H9 (cell line): ENCODE results near the gene RNF130. TPM values are rescaled to one million over a fixed set of nuclear protein-coding genes. Genes with fewer than 3 reads are reported as not detected.

ENCODE experiments used
- DNase-seq: peaks from one replicate; pipeline ENCODE4 v3.0.0-alpha.2; 2017
- H2AFZ ChIP-seq: one replicate; pipeline ENCODE4 v1.6.1; 2013; ENCODE audit warnings: mild to moderate bottlenecking, low read length, control low read depth, moderate library complexity
- H2AK5ac ChIP-seq: 2 replicates; pipeline ENCODE4 v1.6.1; 2013; ENCODE audit warnings: low read length, control low read depth, mixed read lengths; ENCODE audit not compliant: insufficient read length
- H2BK120ac ChIP-seq: one replicate; pipeline ENCODE4 v1.6.1; 2013; ENCODE audit warnings: low read depth, mild to moderate bottlenecking, low read length, control low read depth, inconsistent platforms; ENCODE audit not compliant: poor library complexity, severe bottlenecking
- H2BK12ac ChIP-seq: 2 replicates; pipeline ENCODE4 v1.6.1; 2013; ENCODE audit warnings: low read length, control low read depth, mixed read lengths, low read depth; ENCODE audit not compliant: insufficient read length
- H2BK15ac ChIP-seq: 2 replicates; pipeline ENCODE4 v1.6.1; 2013; ENCODE audit warnings: low read depth, low read length, control low read depth
- H2BK20ac ChIP-seq: one replicate; pipeline ENCODE4 v1.6.1; 2013; ENCODE audit warnings: low read depth, mild to moderate bottlenecking, low read length, control low read depth, inconsistent platforms; ENCODE audit not compliant: poor library complexity, severe bottlenecking
- H2BK5ac ChIP-seq: 2 replicates; pipeline ENCODE4 v1.6.1; 2013; ENCODE audit warnings: low read length, control low read depth, mixed read lengths; ENCODE audit not compliant: insufficient read length
- H3K14ac ChIP-seq: 2 replicates; pipeline ENCODE4 v1.6.1; 2013; ENCODE audit warnings: low read length, control low read depth; ENCODE audit not compliant: insufficient read depth
- H3K18ac ChIP-seq: 2 replicates; pipeline ENCODE4 v1.6.1; 2013; ENCODE audit warnings: low read depth, mild to moderate bottlenecking, mixed read lengths, low read length, control low read depth; ENCODE audit not compliant: insufficient read length
- H3K23ac ChIP-seq: 2 replicates; pipeline ENCODE4 v1.6.1; 2013; ENCODE audit warnings: low read length, control low read depth, mixed read lengths, low read depth; ENCODE audit not compliant: insufficient read length
- H3K23me2 ChIP-seq: 2 replicates; pipeline ENCODE4 v1.6.1; 2013; ENCODE audit warnings: low read depth, mild to moderate bottlenecking, mixed read lengths, low read length, control low read depth; ENCODE audit not compliant: insufficient read length, poor library complexity, severe bottlenecking
- H3K27ac ChIP-seq: 2 replicates; pipeline ENCODE4 v1.5.1; 2013; ENCODE audit warnings: low read length, control low read depth, mixed read lengths, low read depth; ENCODE audit not compliant: insufficient read length
- H3K27me3 ChIP-seq: 2 replicates; pipeline ENCODE4 v1.6.1; 2013; ENCODE audit warnings: low read length, control low read depth, inconsistent platforms; ENCODE audit not compliant: insufficient read depth
- H3K4ac ChIP-seq: 2 replicates; pipeline ENCODE4 v1.6.1; 2013; ENCODE audit warnings: low read depth, mild to moderate bottlenecking, control low read depth, inconsistent platforms, low read length, moderate library complexity
- H3K4me1 ChIP-seq: 2 replicates; pipeline ENCODE4 v1.6.1; 2013; ENCODE audit warnings: low read length, control low read depth, inconsistent platforms; ENCODE audit not compliant: insufficient read depth
- H3K4me2 ChIP-seq: 2 replicates; pipeline ENCODE4 v1.6.1; 2013; ENCODE audit warnings: low read length, control low read depth, mixed read lengths; ENCODE audit not compliant: insufficient read length, insufficient read depth
- H3K56ac ChIP-seq: 2 replicates; pipeline ENCODE4 v1.6.1; 2013; ENCODE audit warnings: low read depth, mild to moderate bottlenecking, mixed read lengths, low read length, control low read depth; ENCODE audit not compliant: insufficient read length
- H3K79me1 ChIP-seq: 2 replicates; pipeline ENCODE4 v1.6.1; 2013; ENCODE audit warnings: low read depth, mild to moderate bottlenecking, moderate library complexity, low read length, control low read depth, inconsistent platforms; ENCODE audit not compliant: insufficient read depth, poor library complexity, severe bottlenecking
- H3K79me2 ChIP-seq: 2 replicates; pipeline ENCODE4 v1.6.1; 2013; ENCODE audit warnings: low read length, control low read depth, inconsistent platforms; ENCODE audit not compliant: insufficient read depth
- H3K9ac ChIP-seq: 2 replicates; pipeline ENCODE4 v1.6.1; 2013; ENCODE audit warnings: low read length, control low read depth, mixed read lengths; ENCODE audit not compliant: insufficient read length; ENCODE audit errors: extremely low read depth
- H3K9me3 ChIP-seq: one replicate; pipeline ENCODE4 v1.6.1; 2013; ENCODE audit warnings: low read depth, low read length, inconsistent platforms; ENCODE audit not compliant: control insufficient read depth
- H3T11ph ChIP-seq: one replicate; pipeline ENCODE4 v1.6.1; 2013; ENCODE audit warnings: mild to moderate bottlenecking, low read length, control low read depth, inconsistent platforms
- H4K20me1 ChIP-seq: one replicate; pipeline ENCODE4 v1.6.1; 2013; ENCODE audit not compliant: control insufficient read depth, insufficient read length, insufficient read depth
- H4K5ac ChIP-seq: 2 replicates; pipeline ENCODE4 v1.6.1; 2013; ENCODE audit warnings: low read depth, mild to moderate bottlenecking, mixed read lengths, low read length, control low read depth; ENCODE audit not compliant: insufficient read length
- H4K8ac ChIP-seq: replicated peaks from 2 replicates; pipeline ENCODE4 v1.6.1; 2013; ENCODE audit warnings: low read length, control low read depth, mixed read lengths, low read depth; ENCODE audit not compliant: insufficient read length
- H4K91ac ChIP-seq: 2 replicates; pipeline ENCODE4 v1.6.1; 2013; ENCODE audit warnings: low read depth, mild to moderate bottlenecking, moderate library complexity, mixed read lengths, low read length, control low read depth; ENCODE audit not compliant: insufficient read length
- H3K27ac Mint-ChIP-seq, 3 experiments: 2 replicates in 2 of 3; 3 replicates in 1 of 3; pipeline ENCODE4 v1.8.0; 2020 to 2021; ENCODE audit warnings: mixed read lengths in 3 of 3, mild to moderate bottlenecking in 1 of 3, moderate library complexity in 1 of 3
- H3K27me3 Mint-ChIP-seq: 2 replicates; pipeline ENCODE4 v1.8.0; 2021; ENCODE audit warnings: low read depth, mild to moderate bottlenecking, moderate library complexity, mixed read lengths
- H3K36me3 Mint-ChIP-seq, 3 experiments: 2 replicates in 2 of 3; 3 replicates in 1 of 3; pipeline ENCODE4 v1.8.0; 2020 to 2021; ENCODE audit warnings: low read depth in 3 of 3, mixed read lengths in 3 of 3; ENCODE audit not compliant: insufficient read depth in 1 of 3
- H3K4me1 Mint-ChIP-seq, 2 experiments: 2 replicates each; pipeline ENCODE4 v1.8.0; 2020; ENCODE audit warnings: mixed read lengths in 2 of 2
- H3K4me3 Mint-ChIP-seq, 2 experiments: 2 replicates in 1 of 2; 3 replicates in 1 of 2; pipeline ENCODE4 v1.8.0; 2020 to 2021; ENCODE audit warnings: mild to moderate bottlenecking in 2 of 2, mixed read lengths in 2 of 2, moderate library complexity in 1 of 2
- H3K9me3 Mint-ChIP-seq, 2 experiments: 2 replicates in 1 of 2; 3 replicates in 1 of 2; pipeline ENCODE4 v1.8.0; 2020; ENCODE audit warnings: mild to moderate bottlenecking in 2 of 2, mixed read lengths in 2 of 2, moderate library complexity in 1 of 2
- WGBS: extraction: QIAGEN DNeasy Blood & Tissue Kit; methylation state at CpG from one replicate; pipeline ENCODE4 v1.1.7; 2013; ENCODE audit warnings: missing lambda C conversion rate, low lambda C conversion rate, mixed read lengths; ENCODE audit not compliant: insufficient read length; ENCODE audit errors: extremely low coverage; 5-methylcytosine and 5-hydroxymethylcytosine counted together
- total RNA-seq: library from RNA; stranded (reverse); gene quantifications from 2 replicates; pipeline ENCODE4 v1.2.1, GENCODE V29; 2021
- TF ChIP-seq, protein P1 (sequence below): fragments of 200-600 bp; sonication (generic); conservative IDR thresholded peaks from 3 replicates; pipeline ENCODE4 v1.8.0; 2021; ENCODE audit warnings: antibody characterized with exemption, mild to moderate bottlenecking

RNF130 gene
- total RNA-seq, 1 experiment from 2014 or later = 80.0 TPM

DNA sequence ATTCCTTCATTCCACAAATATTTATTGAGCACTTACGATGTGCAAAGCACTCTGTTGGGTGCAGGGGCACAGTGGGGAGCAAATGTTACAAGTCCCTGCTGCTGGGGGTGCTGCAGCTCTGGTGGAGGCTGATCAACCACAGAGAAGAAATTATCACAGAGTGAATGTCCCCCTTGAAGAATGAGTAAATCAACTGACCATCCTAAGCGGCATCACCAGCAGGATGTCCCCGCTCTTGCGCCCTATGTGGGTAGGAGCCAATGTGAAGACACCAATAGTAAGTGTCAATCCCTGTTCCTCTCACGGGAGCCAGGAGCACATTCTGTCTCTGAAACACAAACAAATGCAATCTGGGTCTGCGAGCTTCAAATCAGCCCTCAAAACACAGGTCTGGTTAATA is 116.5 kb downstream of the RNF130 start:
- Mint-ChIP-seq H3K4me1 (no peaks in the 10 kb centered on the region), H3K4me3 (no peak overlapping the region), H3K36me3 (peaks cover 5 to 45% (median 32%) of the 10 kb centered on the region in 3 experiments; a peak in 5 of 7 replicates), H3K9me3 (no peaks in the 10 kb centered on the region), H3K27me3 (no peaks in the 10 kb centered on the region), H3K27ac (no peak overlapping the region)
- Histone ChIP-seq H3K27ac (no peak overlapping the region), H2BK20ac (no peak overlapping the region), H4K5ac (no peak overlapping the region), H3T11ph (no peak overlapping the region), H3K4ac (no peak overlapping the region), H2BK5ac (no peak overlapping the region), H3K79me2 (no peaks in the 10 kb centered on the region), H3K27me3 (no peaks in the 10 kb centered on the region), H3K4me1 (no peaks in the 10 kb centered on the region), H4K91ac (no peak overlapping the region), H2AK5ac (no peak overlapping the region), H3K23me2 (no peaks in the 10 kb centered on the region), H2BK12ac (no peak overlapping the region), H3K18ac (no peak overlapping the region), H3K56ac (no peak overlapping the region), H3K4me2 (no peak overlapping the region), H2AFZ (no peak overlapping the region), H3K79me1 (no peaks in the 10 kb centered on the region), H3K9me3 (no peaks in the 10 kb centered on the region), H2BK120ac (no peak overlapping the region), H4K20me1 (no peaks in the 10 kb centered on the region), H3K9ac (no peak overlapping the region), H3K23ac (no peak overlapping the region), H4K8ac (no peak overlapping the region), H2BK15ac (no peak overlapping the region), H3K14ac (no peak overlapping the region)
- TF ChIP-seq, protein P1, sequence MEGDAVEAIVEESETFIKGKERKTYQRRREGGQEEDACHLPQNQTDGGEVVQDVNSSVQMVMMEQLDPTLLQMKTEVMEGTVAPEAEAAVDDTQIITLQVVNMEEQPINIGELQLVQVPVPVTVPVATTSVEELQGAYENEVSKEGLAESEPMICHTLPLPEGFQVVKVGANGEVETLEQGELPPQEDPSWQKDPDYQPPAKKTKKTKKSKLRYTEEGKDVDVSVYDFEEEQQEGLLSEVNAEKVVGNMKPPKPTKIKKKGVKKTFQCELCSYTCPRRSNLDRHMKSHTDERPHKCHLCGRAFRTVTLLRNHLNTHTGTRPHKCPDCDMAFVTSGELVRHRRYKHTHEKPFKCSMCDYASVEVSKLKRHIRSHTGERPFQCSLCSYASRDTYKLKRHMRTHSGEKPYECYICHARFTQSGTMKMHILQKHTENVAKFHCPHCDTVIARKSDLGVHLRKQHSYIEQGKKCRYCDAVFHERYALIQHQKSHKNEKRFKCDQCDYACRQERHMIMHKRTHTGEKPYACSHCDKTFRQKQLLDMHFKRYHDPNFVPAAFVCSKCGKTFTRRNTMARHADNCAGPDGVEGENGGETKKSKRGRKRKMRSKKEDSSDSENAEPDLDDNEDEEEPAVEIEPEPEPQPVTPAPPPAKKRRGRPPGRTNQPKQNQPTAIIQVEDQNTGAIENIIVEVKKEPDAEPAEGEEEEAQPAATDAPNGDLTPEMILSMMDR = no peak
- DNase-seq = no peak
- WGBS = no CpG with 5 or more reads among the region's 6 CpGs
